ENCODE data around the gene FBXL4.
A peak's percentile ranks its signal among the peaks of the same experiment; 100 is the strongest.
"Not testable (repeated sequence)": the region's sequence is repeated elsewhere in the genome, so short reads cannot be mapped to it uniquely, and the experiment has no call there.

Gene FBXL4

DNA sequence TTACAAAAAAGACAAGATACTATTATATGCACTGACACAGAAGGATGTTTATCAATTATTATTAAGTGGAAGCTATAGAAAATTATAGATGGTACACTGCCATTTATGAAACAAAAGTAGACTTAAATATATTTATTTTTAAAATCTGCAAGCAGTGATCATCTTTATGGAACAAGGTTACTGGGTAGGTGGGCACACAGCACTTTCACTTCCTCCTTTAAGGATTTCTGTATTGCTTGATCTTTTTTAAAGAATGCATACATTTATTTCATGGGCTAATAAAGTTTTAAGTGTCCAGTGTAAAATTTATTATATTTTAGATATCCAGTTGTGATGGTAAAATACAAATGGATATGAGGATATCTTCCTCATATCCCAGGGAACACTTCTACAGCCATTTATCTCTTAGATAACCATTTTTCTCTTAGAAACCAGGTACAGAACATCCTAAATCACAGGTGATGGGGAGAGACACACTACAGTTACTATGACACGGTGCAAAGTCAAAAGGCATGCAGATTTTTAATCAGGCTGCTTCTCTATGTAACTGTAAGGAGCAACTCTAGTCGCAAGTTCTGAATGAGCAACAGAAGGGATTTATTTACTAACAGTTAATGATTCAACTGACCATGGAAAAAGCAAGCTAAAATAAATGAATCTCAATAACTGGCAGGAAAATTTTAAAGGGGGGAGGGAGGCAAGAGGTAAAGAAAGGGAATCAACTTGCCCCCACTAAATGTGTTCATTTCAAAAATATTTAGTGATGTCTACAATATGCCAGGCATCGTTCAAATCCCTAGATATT is 2.2 kb downstream of the FBXL4 start:
- DNase-seq (ENCODE audit: low spot score): no peak

GRCh38 chr6:98944598-98945081 is 3.1 kb downstream of the FBXL4 start:
- no peak for DNase-seq (ENCODE audit: low spot score)

DNA sequence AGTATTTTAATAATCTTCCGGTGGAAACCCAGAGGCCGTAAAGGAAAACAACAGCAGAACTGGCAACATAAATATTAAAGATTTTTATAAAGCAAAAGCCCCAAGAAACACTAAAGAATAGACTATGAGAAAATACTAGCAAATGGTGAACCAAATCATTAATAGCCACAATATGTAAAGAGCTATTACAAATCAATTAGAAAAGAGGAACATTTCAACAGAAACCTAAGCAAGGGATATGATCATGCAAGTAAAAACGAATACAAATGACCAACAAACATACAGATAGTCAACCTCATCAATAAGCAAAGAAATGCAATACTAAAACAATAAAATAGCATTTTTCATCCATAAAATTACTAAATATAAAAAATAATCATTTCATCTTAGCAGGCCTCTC is 3.6 kb downstream of the FBXL4 start:
- DNase-seq (ENCODE audit: low spot score): no peak

DNA sequence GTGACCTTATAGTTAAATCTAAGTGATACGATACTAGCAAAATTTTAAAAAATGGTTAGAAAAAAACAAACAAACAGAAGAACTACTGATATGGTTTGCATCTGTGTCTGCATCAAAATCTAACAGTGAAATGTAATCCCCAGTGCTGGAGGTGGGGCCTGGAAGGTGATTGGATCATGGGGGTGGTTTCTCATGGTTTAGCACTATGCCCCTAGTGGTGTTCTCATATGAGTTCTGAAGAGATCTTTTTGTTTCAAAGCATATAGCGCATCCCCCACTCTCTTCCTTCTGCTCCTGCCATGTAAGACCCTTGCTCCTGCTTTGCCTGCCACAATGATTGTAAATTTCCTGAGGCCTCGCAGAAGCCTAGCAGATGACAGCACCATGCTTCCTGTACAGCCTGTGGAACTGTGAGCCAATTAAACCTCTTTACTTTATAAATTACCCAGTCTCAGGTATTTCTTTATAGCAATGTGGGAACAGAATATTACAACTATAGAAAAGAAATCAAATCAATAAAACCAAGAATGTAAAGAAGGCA is 5.4 kb downstream of the FBXL4 start:
- no peak for DNase-seq (ENCODE audit: low spot score)

GRCh38 chr6:98941319-98941718 is 6.4 kb downstream of the FBXL4 start:
- DNase-seq (ENCODE audit: low spot score): no peak

DNA sequence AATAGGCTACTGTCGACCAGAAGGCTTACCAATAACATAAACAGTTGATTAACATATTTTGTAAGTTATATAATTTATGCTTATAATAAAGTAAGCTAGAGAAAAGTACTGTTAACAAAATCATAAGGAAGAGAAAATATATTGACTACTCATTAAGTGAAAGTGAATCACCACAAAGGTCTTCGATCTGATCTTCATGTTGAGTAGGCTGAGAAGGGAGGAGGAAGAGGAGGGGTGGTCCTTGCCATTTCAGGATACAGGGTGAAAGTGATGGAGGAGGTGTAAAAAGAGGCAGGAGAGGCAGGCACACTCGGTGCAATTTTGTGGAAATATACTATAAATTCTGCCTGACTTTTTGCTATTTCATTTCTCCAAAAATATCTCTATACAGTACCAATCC is 10.4 kb downstream of the FBXL4 start:
- DNase-seq (ENCODE audit: low spot score): no peak

GRCh38 chr6:98932381-98932780 is 15.4 kb downstream of the FBXL4 start:
- DNase-seq (ENCODE audit: low spot score): no peak

DNA sequence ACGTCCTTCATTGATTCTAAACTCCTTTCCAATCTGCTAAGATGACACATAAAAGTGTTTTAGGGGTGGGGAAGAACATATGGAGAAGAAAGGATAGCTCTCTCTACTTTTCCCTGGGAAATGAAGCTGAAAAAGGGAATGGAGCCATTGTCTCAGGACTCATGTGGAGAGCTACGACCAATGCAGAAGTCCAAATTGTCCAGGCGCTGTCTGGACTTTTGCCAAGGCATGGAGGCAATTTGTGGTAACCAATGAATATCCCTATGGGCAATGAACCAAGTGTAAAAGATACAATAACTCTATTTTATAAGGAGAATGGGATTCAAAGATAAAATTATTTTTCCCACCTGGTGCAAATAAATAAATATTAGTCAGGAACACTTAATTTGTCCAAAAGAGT is 16.1 kb downstream of the FBXL4 start:
- DNase-seq (ENCODE audit: low spot score): no peak

DNA sequence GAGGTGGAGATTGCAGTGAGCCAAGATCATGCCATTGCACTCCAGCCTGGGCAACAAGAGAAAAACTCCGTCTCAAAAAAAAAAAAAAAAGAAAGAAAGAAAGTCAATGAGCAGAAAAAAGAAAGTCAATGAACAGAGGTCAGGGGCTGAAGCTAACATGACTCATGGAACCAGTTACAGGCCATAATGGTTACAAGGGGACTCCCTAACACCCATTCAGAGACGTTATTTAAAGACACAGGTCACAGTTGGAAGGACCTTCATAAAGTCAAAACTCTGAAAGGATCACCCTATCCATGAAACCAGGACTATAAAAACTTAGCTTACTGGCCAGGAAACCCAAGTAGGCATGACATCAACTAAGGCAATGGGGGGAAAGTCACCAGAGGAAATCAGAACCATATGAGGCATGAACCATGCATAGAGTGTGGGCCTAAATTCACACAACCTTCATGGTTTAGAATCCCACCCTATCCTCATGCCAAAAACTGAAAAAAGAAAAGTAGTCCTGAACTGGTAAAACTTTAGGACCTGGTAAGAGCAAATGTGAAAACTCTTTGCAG is 18.2 kb downstream of the FBXL4 start:
- DNase-seq (ENCODE audit: low spot score): no peak

- DNase-seq (ENCODE audit: low spot score): no peak
These were observed 19.1 kb downstream of the FBXL4 start for GRCh38 chr6:98928688-98929087.

GRCh38 chr6:98927534-98927933 is 20.2 kb downstream of the FBXL4 start:
- DNase-seq (ENCODE audit: low spot score): no peak

DNA sequence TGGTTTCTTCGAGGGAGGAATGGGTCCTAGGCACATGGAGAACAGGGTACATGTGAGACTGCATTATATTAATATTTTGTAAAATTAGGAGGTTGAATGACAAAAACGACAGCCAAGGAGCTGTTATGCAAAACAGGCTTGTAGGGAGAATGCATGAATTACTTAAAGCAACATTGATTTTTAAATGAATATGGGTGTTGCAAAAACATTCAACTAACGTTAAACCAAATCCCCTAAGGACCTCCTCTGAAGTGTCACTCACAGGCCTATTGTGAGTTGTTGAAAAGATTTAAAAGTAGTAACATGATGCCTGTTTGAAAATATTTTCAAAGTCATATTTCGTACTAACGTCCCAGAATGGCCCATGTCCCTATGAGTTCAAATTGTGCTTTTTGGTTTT is 21.9 kb downstream of the FBXL4 start:
- DNase-seq (ENCODE audit: low spot score): no peak

DNA sequence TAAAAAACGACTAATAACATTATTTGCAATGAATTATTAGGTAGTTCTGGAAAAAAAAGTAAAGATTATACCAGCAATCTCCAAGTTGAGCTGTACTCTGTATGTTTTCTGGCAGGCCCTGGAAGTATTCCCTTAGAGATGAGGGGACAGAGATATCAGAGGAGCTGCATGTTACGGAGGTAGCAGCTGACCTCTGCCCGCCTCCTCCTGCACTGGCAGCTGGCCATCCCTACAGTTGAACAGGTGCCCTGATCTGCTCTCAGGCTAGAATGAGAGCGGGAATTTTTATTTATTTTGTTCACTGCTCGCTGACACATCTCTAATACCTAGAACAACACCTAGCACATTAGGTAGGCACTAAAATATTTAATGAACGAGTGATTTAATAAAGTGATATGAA is 23.1 kb downstream of the FBXL4 start:
- DNase-seq (ENCODE audit: low spot score): no peak

DNA sequence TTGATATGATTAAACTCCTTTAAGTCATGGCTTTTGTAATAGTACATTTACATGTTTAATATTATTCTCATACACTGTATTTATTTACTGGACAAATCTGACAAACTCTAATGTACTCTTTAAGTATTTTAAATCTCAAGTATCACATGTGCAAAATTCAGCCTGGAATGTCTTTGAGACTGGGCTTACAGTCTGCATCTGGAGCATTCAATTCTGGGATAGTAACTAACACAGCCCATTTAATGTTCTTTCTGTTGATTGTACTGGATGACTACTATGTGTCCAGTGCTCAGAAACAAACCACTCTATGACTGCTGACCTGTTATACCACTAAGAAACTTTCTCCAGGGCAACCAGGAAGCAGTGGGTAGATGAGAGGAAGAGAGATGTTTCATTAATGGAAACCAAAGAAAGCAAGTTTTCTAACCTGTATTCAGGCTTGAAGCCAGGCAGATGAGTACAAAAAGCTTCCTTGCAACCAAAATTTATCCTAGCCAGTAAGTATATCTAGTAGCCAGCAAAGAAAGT is 26.8 kb downstream of the FBXL4 start:
- peak; percentile 48 for DNase-seq (ENCODE audit: low spot score)

DNA sequence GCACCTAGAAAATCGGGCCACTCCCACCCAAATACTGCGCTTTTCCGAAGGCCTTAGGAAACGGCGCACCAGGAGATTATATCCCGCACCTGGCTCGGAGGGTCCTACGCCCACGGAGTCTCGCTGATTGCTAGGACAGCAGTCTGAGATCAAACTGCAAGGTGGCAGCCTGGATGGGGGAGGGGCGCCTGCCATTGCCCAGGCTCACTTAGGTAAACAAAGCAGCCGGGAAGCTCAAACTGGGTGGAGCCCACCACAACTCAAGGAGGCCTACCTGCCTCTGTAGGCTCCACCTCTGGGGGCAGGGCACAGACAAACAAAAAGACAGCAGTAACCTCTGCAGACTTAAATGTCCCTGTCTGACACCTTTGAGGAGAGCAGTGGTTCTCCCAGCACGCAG is 36.8 kb downstream of the FBXL4 start:
- not testable (repeated sequence) for DNase-seq (ENCODE audit: low spot score)

DNA sequence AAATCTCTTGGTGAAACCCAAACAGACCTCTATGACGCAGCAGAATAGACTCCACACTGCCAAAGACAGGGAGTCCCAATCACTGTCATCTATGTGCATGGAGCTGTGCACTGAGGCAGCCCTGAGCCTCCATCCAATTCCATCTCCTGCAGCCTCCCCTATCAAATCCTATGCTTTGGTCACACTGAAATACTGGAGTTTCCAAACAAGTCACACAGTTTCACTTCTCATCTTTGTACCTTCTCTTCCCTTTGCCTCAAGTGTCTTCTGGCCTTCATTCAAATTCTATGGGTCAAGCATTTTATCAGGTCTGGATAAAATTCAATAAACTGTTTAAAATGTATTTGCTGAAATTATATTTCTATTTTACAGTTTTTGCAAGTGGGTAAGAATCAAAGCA is 38.5 kb downstream of the FBXL4 start:
- no peak for DNase-seq (ENCODE audit: low spot score)

DNA sequence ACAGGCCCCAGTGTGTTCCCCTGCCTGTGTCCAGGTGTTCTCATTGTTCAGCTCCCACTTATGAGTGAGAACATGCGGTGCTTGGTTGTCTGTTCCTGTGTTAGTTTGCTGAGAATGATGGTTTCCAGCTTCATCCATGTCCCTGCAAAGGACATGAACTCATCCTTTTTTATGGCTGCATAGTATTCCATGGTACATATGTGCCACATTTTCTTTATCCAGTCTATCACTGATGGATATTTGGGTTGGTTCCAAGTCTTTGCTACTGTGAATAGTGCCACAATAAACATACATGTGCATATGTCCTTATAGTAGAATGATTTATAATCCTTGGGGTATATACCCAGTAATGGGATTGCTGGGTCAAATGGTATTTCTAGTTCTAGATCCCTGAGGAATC is 41.4 kb downstream of the FBXL4 start:
- DNase-seq (ENCODE audit: low spot score): not testable (repeated sequence)

- no peak for DNase-seq (ENCODE audit: low spot score)
These were observed 42.0 kb downstream of the FBXL4 start for GRCh38 chr6:98905759-98906158.

- no peak for DNase-seq (ENCODE audit: low spot score)
These were observed 43.6 kb downstream of the FBXL4 start for GRCh38 chr6:98904096-98904495.

GRCh38 chr6:98900706-98901105 is 47.0 kb downstream of the FBXL4 start:
- DNase-seq (ENCODE audit: low spot score): no peak

- DNase-seq (ENCODE audit: low spot score): no peak
These were observed 52.9 kb downstream of the FBXL4 start for GRCh38 chr6:98894810-98895209.

DNA sequence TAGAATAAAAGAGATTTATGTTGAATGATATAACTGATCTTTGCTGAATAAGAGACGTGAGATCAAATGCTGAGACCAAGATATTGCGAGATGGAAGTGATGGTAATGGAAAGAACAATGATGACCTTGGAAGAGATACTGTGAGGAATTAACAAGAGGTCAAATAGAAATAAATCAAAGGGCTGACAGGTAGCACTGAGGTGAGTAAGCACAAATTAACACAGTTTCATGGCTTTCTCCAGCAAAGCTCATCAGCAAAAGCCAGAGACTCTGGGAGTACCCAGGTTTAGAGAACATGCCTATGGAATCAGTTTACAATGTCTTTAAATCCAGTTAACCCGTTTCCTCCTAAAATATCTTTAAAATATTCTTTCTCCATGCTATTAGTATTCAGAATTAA is 60.1 kb downstream of the FBXL4 start:
- DNase-seq (ENCODE audit: low spot score): no peak

- DNase-seq (ENCODE audit: low spot score): no peak
These were observed 62.4 kb downstream of the FBXL4 start for GRCh38 chr6:98885330-98885729.
